ENCODE measurements around the gene PTPN3. TPM values are rescaled to one million over a fixed set of nuclear protein-coding genes. Genes with fewer than 3 reads are reported as not detected.

Gene PTPN3
- total RNA-seq, 1 experiment from 2014 or later: 1.1 TPM

GRCh38 chr9:109488351-109488750 lies 9.8 kb downstream of the PTPN3 start:
- ChIA-PET CTCF (no interaction called here), POLR2A (ENCODE audit: low non-redundant PET) (no interaction called here)
- Histone ChIP-seq H3K27ac (ENCODE audit: low read depth, low read length, poor library complexity, severe bottlenecking) (no peak overlapping the region), H3K4me1 (ENCODE audit: insufficient read depth, low read length, poor library complexity, severe bottlenecking) (no peaks in the 10 kb centered on the region), H3K4me3 (ENCODE audit: low read depth, low read length, poor library complexity, severe bottlenecking) (no peak overlapping the region), H3K27me3 (replicated peaks; ENCODE audit: insufficient read depth, low read depth, low read length, poor library complexity) (peaks cover 9% of the 10 kb centered on the region), H3K9me3 (ENCODE audit: low read depth, low read length, poor library complexity, severe bottlenecking) (no peaks in the 10 kb centered on the region), H3K36me3 (ENCODE audit: insufficient read depth, low read length, poor library complexity, severe bottlenecking) (no peaks in the 10 kb centered on the region)
- intact Hi-C loops (cut with micrococcal nuclease; ENCODE audit: unreplicated experiment): no loop called here
- BruUV-seq (replicated peaks): no TSS peak
- no peak for TF ChIP-seq EZH2 (IDR thresholded peaks at IDR 0.05; ENCODE audit: borderline replicate concordance, low read depth, low read length, poor library complexity, severe bottlenecking)
- DNase-seq (ENCODE audit: low spot score): no peak

GRCh38 chr9:109487247-109487646 lies 10.9 kb downstream of the PTPN3 start:
- POLR2A ChIA-PET (ENCODE audit: low non-redundant PET): no interaction called here
- H3K4me1 ChIP-seq (ENCODE audit: insufficient read depth, low read length, poor library complexity, severe bottlenecking): no peaks in the 10 kb centered on the region
- H3K27me3 ChIP-seq (replicated peaks; ENCODE audit: insufficient read depth, low read depth, low read length, poor library complexity): peaks cover under 1% of the 10 kb centered on the region
- DNase-seq (ENCODE audit: low spot score): no peak
- H3K36me3 ChIP-seq (ENCODE audit: insufficient read depth, low read length, poor library complexity, severe bottlenecking): no peaks in the 10 kb centered on the region
- H3K4me3 ChIP-seq (ENCODE audit: low read depth, low read length, poor library complexity, severe bottlenecking): no peak overlapping the region
- H3K27ac ChIP-seq (ENCODE audit: low read depth, low read length, poor library complexity, severe bottlenecking): no peak overlapping the region
- intact Hi-C loops (cut with micrococcal nuclease; ENCODE audit: unreplicated experiment): no loop called here
- no peaks in the 10 kb centered on the region for H3K9me3 ChIP-seq (ENCODE audit: low read depth, low read length, poor library complexity, severe bottlenecking)
- CTCF ChIA-PET: no interaction called here
- BruUV-seq (replicated peaks): no TSS peak
- TF ChIP-seq CTCF (conservative IDR thresholded peaks at IDR 0.05; ENCODE audit: low read depth, low read length) (no peak), EZH2 (IDR thresholded peaks at IDR 0.05; ENCODE audit: borderline replicate concordance, low read depth, low read length, poor library complexity, severe bottlenecking) (no peak)

GRCh38 chr9:109483744-109484429 lies 14.2 kb downstream of the PTPN3 start:
- Histone ChIP-seq H3K4me3 (ENCODE audit: low read depth, low read length, poor library complexity, severe bottlenecking) (no peak overlapping the region), H3K9me3 (ENCODE audit: low read depth, low read length, poor library complexity, severe bottlenecking) (no peaks in the 10 kb centered on the region), H3K27me3 (replicated peaks; ENCODE audit: insufficient read depth, low read depth, low read length, poor library complexity) (peaks cover 3% of the 10 kb centered on the region), H3K4me1 (ENCODE audit: insufficient read depth, low read length, poor library complexity, severe bottlenecking) (no peaks in the 10 kb centered on the region), H3K27ac (ENCODE audit: low read depth, low read length, poor library complexity, severe bottlenecking) (no peak overlapping the region), H3K36me3 (ENCODE audit: insufficient read depth, low read length, poor library complexity, severe bottlenecking) (no peaks in the 10 kb centered on the region)
- TF ChIP-seq EZH2 (IDR thresholded peaks at IDR 0.05; ENCODE audit: borderline replicate concordance, low read depth, low read length, poor library complexity, severe bottlenecking): no peak
- TF ChIP-seq CTCF (conservative IDR thresholded peaks at IDR 0.05; ENCODE audit: low read depth, low read length): no peak
- CTCF ChIA-PET: interaction anchor here (0.9 kb wide), 1 partner anchor 14 kb away, joined by 3 read pairs; no protein-coding TSS in a partner anchor
- no TSS peak for BruUV-seq (replicated peaks)
- intact Hi-C loops (cut with micrococcal nuclease; ENCODE audit: unreplicated experiment): no loop called here
- POLR2A ChIA-PET (ENCODE audit: low non-redundant PET): no interaction called here
- no peak for DNase-seq (ENCODE audit: low spot score)

GRCh38 chr9:109482391-109482916 lies 15.7 kb downstream of the PTPN3 start:
- no peak for DNase-seq (ENCODE audit: low spot score)
- no peaks in the 10 kb centered on the region for H3K4me1 ChIP-seq (ENCODE audit: insufficient read depth, low read length, poor library complexity, severe bottlenecking)
- CTCF ChIA-PET: no interaction called here

More at GRCh38 chr9:109482391-109482916, 15.7 kb downstream of the PTPN3 start:
- no peak overlapping the region for H3K27ac ChIP-seq (ENCODE audit: low read depth, low read length, poor library complexity, severe bottlenecking)
- intact Hi-C loops (cut with micrococcal nuclease; ENCODE audit: unreplicated experiment): no loop called here
- H3K4me3 ChIP-seq (ENCODE audit: low read depth, low read length, poor library complexity, severe bottlenecking): no peak overlapping the region
- H3K9me3 ChIP-seq (ENCODE audit: low read depth, low read length, poor library complexity, severe bottlenecking): no peaks in the 10 kb centered on the region
- POLR2A ChIA-PET (ENCODE audit: low non-redundant PET): no interaction called here
- TF ChIP-seq EZH2 (IDR thresholded peaks at IDR 0.05; ENCODE audit: borderline replicate concordance, low read depth, low read length, poor library complexity, severe bottlenecking) (no peak), CTCF (conservative IDR thresholded peaks at IDR 0.05; ENCODE audit: low read depth, low read length) (no peak)
- H3K36me3 ChIP-seq (ENCODE audit: insufficient read depth, low read length, poor library complexity, severe bottlenecking): no peaks in the 10 kb centered on the region
- BruUV-seq (replicated peaks): no TSS peak
- H3K27me3 ChIP-seq (replicated peaks; ENCODE audit: insufficient read depth, low read depth, low read length, poor library complexity): peaks cover 3% of the 10 kb centered on the region
